Epithelial cell of umbilical artery (primary cell): ENCODE measurements around the gene CGB5. TPM values are rescaled to one million over a fixed set of nuclear protein-coding genes. Genes with fewer than 3 reads are reported as not detected.

Source experiments
- total RNA-seq: library from RNA; depleted of rRNA; stranded (reverse); fragments of >200 nt; gene quantifications from 2 replicates; pipeline ENCODE4 v1.2.3, GENCODE V29; 2014

The CGB5 gene
- total RNA-seq: 0.65 TPM in 1 of 2 replicates, not detected in the other

GRCh38 chr19:49043548-49043947, at the start of gene CGB5:
CGB5 (plus strand) TSS chr19:49043848; CDS start chr19:49044210, 362 bp downstream.

GRCh38 chr19:49017041-49017665, 26.5 kb upstream of the CGB5 start, which contains the start of gene LHB:
LHB (minus strand) TSS chr19:49017091; CDS start chr19:49017081, 10 bp downstream.

GRCh38 chr19:49024233-49024632, 19.4 kb upstream of the CGB5 start, which contains the start of gene CGB3:
CGB3 (minus strand) TSS chr19:49024333; CDS start chr19:49023971, 362 bp downstream.

GRCh38 chr19:49031642-49032301, 11.9 kb upstream of the CGB5 start, which contains the start of gene CGB2:
CGB2 (plus strand) TSS chr19:49031890; CDS start chr19:49032096, 206 bp downstream.

GRCh38 chr19:49036815-49037214, 6.8 kb upstream of the CGB5 start, which contains the start of gene CGB1:
CGB1 (minus strand) TSS chr19:49036895; CDS start chr19:49036711, 184 bp downstream.

DNA sequence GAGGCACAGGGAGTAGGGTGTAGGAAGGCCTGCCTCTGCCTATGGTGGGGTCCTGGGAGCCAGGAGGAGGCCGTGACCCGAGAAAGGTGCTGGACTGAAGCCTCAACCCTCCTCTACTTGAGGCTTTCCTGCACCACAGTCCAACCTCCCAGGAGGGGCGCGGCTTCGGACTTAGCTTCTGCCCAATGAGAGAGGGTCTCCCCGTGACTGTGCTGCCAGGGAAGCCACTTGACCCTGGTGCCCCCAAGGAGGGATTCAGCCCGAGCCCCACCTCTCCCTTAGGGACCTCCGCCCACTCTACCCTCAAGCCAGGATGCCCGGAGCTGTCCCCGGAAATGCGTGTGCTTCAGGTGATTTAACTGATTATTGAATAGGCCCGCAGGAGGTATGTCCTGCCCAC, 5.4 kb downstream of the CGB5 start, which contains the start of gene CGB8:
TSS of gene CGB8 (minus strand) at position 101 of the 400 bp plus-strand sequence. CDS start 372 bp downstream, outside the sequence.

GRCh38 chr19:49057636-49058234, 14.1 kb downstream of the CGB5 start, which contains the start of gene CGB7:
CGB7 (minus strand) TSS chr19:49057749; CDS start chr19:49055375, 2,374 bp downstream.

DNA sequence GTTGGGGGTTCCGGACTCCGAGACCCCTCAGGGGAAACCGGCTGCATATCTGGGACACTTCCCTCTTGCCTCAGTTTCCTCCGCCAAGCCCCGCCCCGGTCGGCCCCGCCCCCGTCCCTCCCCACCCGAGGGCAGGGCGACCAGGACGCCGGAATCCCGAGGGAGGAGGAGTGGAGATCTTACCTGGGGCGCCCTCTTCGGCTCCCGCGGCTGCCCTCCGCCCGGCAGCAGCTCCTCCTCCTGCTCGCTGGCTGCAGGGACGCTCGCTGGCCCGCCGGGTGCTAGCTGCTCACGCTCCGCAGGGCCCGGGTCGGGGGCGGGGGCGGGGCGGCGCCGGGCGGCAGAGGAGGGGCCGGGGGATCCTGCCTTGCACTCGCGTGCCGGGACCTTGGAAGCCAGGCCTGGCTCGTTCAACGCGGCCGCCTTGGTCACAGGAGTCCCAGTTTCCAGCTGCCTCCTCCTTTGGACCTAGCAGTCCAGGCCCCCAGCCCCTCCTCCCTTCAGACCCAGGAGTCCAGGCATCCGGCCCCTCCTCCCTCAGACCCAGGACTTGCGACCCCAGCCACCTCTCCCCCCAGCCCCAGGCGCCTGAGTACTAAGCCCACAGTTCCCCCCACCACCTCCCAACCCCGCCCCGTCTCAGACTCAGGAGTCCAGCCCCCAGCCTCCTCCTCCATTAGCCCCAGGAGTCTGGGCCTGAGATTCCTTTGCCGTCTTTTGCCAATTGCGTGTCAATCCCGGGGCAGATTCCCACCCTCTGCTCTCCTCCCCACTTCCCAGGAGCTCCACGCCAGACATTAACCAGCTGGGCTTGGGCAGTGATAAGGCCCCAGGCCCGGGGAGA, 21.3 kb downstream of the CGB5 start, which contains the start of gene NTF4:
TSS of gene NTF4 (minus strand) at position 51 of the 844 bp plus-strand sequence. CDS start 2,821 bp downstream, outside the sequence.

DNA sequence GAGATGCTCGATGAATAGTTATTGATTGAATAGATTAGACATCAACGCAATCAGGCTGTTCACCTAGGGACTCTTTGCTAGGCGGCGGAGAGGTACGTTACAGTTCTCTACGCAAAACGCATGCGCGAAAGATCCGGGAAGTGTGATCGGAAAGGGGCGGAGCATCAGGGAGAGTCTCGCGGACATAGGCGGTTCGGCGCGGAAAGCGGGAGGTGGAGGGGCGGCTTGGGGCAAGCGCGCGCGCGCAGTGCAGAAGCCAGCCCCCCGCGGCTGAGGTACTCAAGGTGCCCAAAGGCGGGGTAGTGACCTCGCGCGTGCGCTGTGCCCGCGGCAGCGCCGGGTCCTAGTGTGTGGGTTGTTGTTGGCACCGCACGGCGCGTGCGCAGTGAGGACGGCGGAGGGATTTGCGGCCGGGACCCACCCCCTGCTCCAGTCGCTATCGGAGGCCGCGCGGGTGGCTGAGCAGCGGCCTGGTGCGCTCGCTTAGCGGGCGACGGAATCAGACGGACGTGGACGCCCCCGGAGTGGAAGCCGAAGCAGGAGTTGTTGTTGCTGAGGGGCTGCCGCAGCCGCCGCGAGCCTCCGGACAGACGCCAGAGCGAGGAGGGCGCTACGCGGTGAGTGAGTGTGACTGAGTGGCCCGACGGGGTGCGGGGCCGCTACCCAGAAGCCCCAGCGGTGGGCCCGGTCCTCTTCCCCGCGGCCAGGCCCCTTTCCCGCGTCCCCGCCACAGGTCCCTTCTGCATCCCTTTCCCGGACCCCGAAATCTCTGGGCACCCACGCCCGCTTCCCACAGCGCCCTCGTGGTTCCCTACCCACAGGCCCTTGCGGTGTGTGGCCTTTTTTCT, 41.6 kb downstream of the CGB5 start, which contains the start of gene SNRNP70:
TSS of gene SNRNP70 (plus strand) at position 432 of the 848 bp plus-strand sequence. CDS start 964 bp downstream, outside the sequence.

Other genes with a start within 250 kb of the CGB5 start
- gene BCAT2, start 232.8 kb upstream of the CGB5 start, total RNA-seq: 47.4 TPM in 2 replicates
- gene HSD17B14, start 207.4 kb upstream of the CGB5 start, total RNA-seq: 5.8 and 13.2 TPM in 2 replicates
- gene PLEKHA4, start 175.2 kb upstream of the CGB5 start, total RNA-seq: 1.9 and 2.7 TPM in 2 replicates
- gene PPP1R15A, start 171.4 kb upstream of the CGB5 start, total RNA-seq: 24.4 and 27.2 TPM in 2 replicates
- 0.32 TPM in 1 of 2 replicates, not detected in the other for gene TULP2, start 145.1 kb upstream of the CGB5 start, total RNA-seq
- 86.9 and 92.9 TPM in 2 replicates for gene NUCB1, start 143.5 kb upstream of the CGB5 start, total RNA-seq
- gene DHDH, start 110.1 kb upstream of the CGB5 start, total RNA-seq: not detected in 2 replicates
- 137 and 154 TPM in 2 replicates for gene BAX, start 89.0 kb upstream of the CGB5 start, total RNA-seq
- gene FTL, start 78.5 kb upstream of the CGB5 start, total RNA-seq: 777 and 969 TPM in 2 replicates
- 22.9 and 25.3 TPM in 2 replicates for gene GYS1, start 50.5 kb upstream of the CGB5 start, total RNA-seq
- gene RUVBL2, start 50.0 kb upstream of the CGB5 start, total RNA-seq: 364 and 391 TPM in 2 replicates
- gene LHB, start 26.8 kb upstream of the CGB5 start, total RNA-seq: not detected in 2 replicates
- gene CGB3, start 19.5 kb upstream of the CGB5 start, total RNA-seq: not detected in 2 replicates
- 0.46 TPM in 1 of 2 replicates, not detected in the other for gene CGB2, start 12.0 kb upstream of the CGB5 start, total RNA-seq
- not detected in 2 replicates for gene CGB1, start 7.0 kb upstream of the CGB5 start, total RNA-seq
- not detected in 2 replicates for gene CGB8, start 5.3 kb downstream of the CGB5 start, total RNA-seq
- gene CGB7, start 13.9 kb downstream of the CGB5 start, total RNA-seq: under 0.01 and 0.30 TPM in 2 replicates
- not detected in 2 replicates for gene NTF4, start 21.0 kb downstream of the CGB5 start, total RNA-seq
- gene KCNA7, start 28.9 kb downstream of the CGB5 start, total RNA-seq: not detected in 2 replicates
- 126 and 150 TPM in 2 replicates for gene SNRNP70, start 41.6 kb downstream of the CGB5 start, total RNA-seq
- 1.5 and 3.9 TPM in 2 replicates for gene LIN7B, start 70.5 kb downstream of the CGB5 start, total RNA-seq
- gene C19orf73, start 75.3 kb downstream of the CGB5 start, total RNA-seq: 0.32 and 0.76 TPM in 2 replicates
- 4.9 and 5.3 TPM in 2 replicates for gene PPFIA3, start 75.7 kb downstream of the CGB5 start, total RNA-seq
- not detected in 2 replicates for gene HRC, start 111.5 kb downstream of the CGB5 start, total RNA-seq
- gene TRPM4, start 113.9 kb downstream of the CGB5 start, total RNA-seq: 11.2 and 12.3 TPM in 2 replicates